NB4 (cell line): Measurements from ENCODE around the gene SLC25A26.

Experiments used
- DNase-seq: peaks from one replicate; pipeline ENCODE4 v3.0.0; 2010; ENCODE audit warnings: low read depth
- H3K4me3 ChIP-seq: one replicate; pipeline ENCODE4 v1.5.1; 2011; ENCODE audit warnings: mild to moderate bottlenecking, low read depth, low read length, moderate library complexity
- MYC ChIP-seq: IDR thresholded peaks from 2 replicates; pipeline ENCODE4 v1.6.1; 2011; ENCODE audit warnings: low read depth, low read length
- POLR2A ChIP-seq: IDR thresholded peaks from 2 replicates; pipeline ENCODE4 v1.6.1; 2011; ENCODE audit warnings: mild to moderate bottlenecking; ENCODE audit not compliant: insufficient read length; ENCODE audit errors: extremely low read depth
- TF ChIP-seq, protein P1 (sequence below): IDR thresholded peaks from one replicate; pipeline ENCODE4 v1.5.1; 2012; ENCODE audit warnings: low read depth, low read length
- TF ChIP-seq, protein P2 (sequence below): IDR thresholded peaks from 2 replicates; pipeline ENCODE4 v1.6.1; 2011; ENCODE audit warnings: low read depth, low read length

SLC25A26 gene

DNA sequence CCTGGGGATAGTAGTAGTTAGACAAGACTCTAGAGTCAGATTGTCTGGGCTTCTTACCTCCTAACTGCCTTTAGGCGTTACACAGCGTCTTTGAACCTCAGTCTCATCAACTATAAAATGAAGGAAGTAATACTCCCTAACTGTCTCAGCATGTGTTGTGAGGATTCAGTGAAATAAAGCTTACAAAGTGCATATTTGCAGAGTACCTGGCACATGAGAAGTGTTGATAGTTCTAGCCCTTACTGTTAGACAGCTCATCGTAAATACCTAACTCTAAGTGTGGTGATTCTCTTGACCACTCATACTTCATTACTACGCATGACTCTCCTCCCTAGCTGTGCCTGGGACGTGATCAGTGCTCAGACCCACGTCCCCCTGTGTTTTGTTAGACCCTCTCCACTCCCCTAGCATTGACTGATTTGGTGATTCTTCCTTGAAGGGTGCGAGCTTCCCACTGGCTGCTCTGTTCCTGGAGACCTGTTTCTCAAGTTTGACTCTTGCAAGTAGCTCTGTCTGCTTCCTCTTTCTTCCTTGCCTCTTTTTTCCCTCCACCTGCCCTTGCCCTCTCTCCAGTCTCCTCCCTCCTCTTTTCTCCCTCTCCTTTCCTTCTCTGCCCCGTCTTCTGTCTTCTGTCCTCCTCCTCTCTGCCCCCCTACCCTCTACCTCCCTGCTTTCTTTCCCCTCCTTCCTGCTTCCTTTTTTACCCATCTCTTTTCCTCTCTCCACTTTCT, 124.2 kb downstream of the SLC25A26 start:
- no peak overlapping the region for H3K4me3 ChIP-seq
- no peak for TF ChIP-seq MYC
- TF ChIP-seq, protein P1, sequence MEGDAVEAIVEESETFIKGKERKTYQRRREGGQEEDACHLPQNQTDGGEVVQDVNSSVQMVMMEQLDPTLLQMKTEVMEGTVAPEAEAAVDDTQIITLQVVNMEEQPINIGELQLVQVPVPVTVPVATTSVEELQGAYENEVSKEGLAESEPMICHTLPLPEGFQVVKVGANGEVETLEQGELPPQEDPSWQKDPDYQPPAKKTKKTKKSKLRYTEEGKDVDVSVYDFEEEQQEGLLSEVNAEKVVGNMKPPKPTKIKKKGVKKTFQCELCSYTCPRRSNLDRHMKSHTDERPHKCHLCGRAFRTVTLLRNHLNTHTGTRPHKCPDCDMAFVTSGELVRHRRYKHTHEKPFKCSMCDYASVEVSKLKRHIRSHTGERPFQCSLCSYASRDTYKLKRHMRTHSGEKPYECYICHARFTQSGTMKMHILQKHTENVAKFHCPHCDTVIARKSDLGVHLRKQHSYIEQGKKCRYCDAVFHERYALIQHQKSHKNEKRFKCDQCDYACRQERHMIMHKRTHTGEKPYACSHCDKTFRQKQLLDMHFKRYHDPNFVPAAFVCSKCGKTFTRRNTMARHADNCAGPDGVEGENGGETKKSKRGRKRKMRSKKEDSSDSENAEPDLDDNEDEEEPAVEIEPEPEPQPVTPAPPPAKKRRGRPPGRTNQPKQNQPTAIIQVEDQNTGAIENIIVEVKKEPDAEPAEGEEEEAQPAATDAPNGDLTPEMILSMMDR = no peak
- TF ChIP-seq, protein P2, sequence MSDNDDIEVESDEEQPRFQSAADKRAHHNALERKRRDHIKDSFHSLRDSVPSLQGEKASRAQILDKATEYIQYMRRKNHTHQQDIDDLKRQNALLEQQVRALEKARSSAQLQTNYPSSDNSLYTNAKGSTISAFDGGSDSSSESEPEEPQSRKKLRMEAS = no peak
- no peak for TF ChIP-seq POLR2A
- peak; percentile 9 for DNase-seq

DNA sequence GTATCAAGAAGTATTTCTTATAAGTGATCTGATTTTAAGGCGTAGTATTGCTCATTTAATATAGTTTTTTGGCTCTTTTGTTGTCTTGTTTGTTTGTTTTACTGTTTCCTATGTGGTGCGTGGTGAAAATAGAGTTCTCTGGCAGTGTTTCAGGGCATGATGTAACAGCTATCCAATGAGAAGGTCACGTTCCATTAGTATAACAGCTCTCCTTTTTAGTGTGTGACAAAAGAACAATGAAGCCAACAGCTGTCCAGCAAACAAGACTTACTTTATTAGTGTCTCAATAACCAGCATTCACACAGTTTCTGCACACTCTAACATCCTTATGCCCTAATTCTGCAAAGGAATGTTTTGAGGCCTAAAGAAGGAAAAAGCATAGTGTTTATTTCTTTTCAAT, 127.9 kb downstream of the SLC25A26 start:
- DNase-seq = no peak
- TF ChIP-seq, protein P1 = no peak
- no peak for TF ChIP-seq MYC
- TF ChIP-seq POLR2A = no peak
- TF ChIP-seq, protein P2 = no peak
- H3K4me3 ChIP-seq = no peak overlapping the region

DNA sequence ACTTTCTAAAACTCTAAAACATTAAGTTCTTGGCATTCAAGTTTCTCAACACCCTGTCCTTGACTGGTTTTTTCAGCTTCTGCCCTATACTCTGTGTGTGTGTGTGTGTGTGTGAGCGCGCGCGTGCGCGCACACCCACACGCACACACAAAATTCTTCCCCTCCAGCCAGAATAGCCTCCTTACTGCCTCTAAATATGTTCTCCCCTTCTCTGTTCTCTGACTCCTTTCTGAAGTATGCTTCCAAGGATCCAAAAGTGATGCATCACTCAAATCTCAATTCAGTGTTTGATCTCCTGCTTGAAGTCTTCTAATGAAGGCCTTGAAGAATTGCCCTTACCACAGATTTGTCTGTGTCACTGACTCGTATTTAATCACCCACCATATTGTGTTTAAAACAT, 129.8 kb downstream of the SLC25A26 start:
- TF ChIP-seq, protein P2 = no peak
- TF ChIP-seq POLR2A (no peak), MYC (no peak)
- TF ChIP-seq, protein P1 = no peak
- no peak overlapping the region for H3K4me3 ChIP-seq
- DNase-seq = no peak

DNA sequence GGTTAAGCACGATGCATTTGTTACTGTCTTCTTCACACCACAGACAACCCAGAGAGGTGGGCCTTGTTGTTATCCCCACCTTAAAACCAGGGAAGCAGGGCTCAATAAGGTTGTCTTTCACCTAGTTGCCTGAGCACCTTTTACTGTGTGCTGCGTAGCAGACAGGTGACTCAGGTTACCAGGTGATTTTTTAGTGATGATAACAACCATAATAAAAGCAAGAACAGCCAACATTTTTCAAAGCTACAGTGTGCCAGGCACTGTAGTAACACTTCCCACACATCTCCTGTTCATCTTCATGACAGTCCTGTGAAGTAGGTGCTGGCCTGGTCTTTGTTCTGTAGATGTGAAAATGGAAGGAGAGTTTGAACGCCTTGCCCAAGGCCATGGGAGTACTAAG, 132.2 kb downstream of the SLC25A26 start:
- H3K4me3 ChIP-seq = no peak overlapping the region
- TF ChIP-seq POLR2A (no peak), MYC (no peak)
- TF ChIP-seq, protein P2 = no peak
- TF ChIP-seq, protein P1 = no peak
- DNase-seq = no peak

DNA sequence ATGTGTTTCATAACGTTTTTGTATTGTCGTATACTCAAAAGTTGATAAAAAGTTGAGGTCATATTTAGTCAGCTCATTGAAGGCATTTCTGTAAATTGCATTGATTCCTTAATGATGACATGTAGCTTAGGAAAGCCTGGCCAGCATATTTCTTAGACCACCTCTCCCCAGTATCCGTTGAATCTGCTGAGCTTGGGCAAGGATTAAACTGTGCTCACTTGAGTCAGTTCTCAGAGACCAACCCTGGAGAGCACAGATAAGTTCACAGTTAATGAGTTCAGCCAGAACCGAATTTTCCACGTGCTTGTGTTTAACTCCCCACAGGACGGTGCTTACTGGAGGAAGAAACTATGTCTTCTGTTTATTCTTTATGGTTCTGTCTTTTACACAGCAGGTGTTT, 132.7 kb downstream of the SLC25A26 start:
- TF ChIP-seq, protein P2 = no peak
- TF ChIP-seq MYC = no peak
- TF ChIP-seq, protein P1 = no peak
- no peak for TF ChIP-seq POLR2A
- DNase-seq = no peak
- no peak overlapping the region for H3K4me3 ChIP-seq
